GM23338 (cell line): ENCODE data around the gene ADAD1. TPM values are rescaled to one million over a fixed set of nuclear protein-coding genes. Genes with fewer than 3 reads are reported as not detected.

Source experiments
- ATAC-seq: fragments of 200-7000 bp; cut with Tn5 transposase; 3 replicates; pipeline ENCODE4 v1.9.1; 2020
- DNase-seq: peaks from one replicate; pipeline ENCODE4 v3.0.0-alpha.2; 2015; ENCODE audit warnings: low spot score
- H2AFZ ChIP-seq: fragments of 200-600 bp; sonication (generic); 2 replicates; pipeline ENCODE4 v1.8.0; 2016; ENCODE audit warnings: antibody characterized with exemption, mild to moderate bottlenecking, moderate library complexity
- H3F3A ChIP-seq: fragments of 200-600 bp; sonication (generic); replicated peaks from 2 replicates; pipeline ENCODE4 v1.8.0; 2017; ENCODE audit warnings: antibody characterized with exemption, mixed run types, low read depth
- H3K27ac ChIP-seq: fragments of 200-600 bp; sonication (generic); 2 replicates; pipeline ENCODE4 v1.6.1; 2016; ENCODE audit warnings: low read depth
- H3K27me3 ChIP-seq: fragments of 200-600 bp; sonication (generic); 2 replicates; pipeline ENCODE4 v1.8.0; 2016; ENCODE audit warnings: mild to moderate bottlenecking, mixed run types, moderate library complexity; ENCODE audit not compliant: insufficient read depth
- H3K36me3 ChIP-seq: fragments of 200-600 bp; sonication (generic); 2 replicates; pipeline ENCODE4 v1.8.0; 2016; ENCODE audit warnings: mild to moderate bottlenecking; ENCODE audit not compliant: insufficient read depth
- H3K4me1 ChIP-seq: fragments of 200-600 bp; sonication (generic); 2 replicates; pipeline ENCODE4 v1.8.0; 2016; ENCODE audit warnings: mild to moderate bottlenecking, moderate library complexity; ENCODE audit not compliant: insufficient read depth
- H3K4me2 ChIP-seq: fragments of 200-600 bp; sonication (generic); 2 replicates; pipeline ENCODE4 v1.7.1; 2017; ENCODE audit warnings: mixed run types
- H3K4me3 ChIP-seq: fragments of 200-600 bp; sonication (generic); 2 replicates; pipeline ENCODE4 v1.6.1; 2016; ENCODE audit warnings: mixed run types
- H3K79me2 ChIP-seq: fragments of 200-600 bp; sonication (generic); replicated peaks from 2 replicates; pipeline ENCODE4 v1.8.0; 2017; ENCODE audit warnings: mild to moderate bottlenecking; ENCODE audit not compliant: insufficient read depth
- H3K9me2 ChIP-seq: fragments of 200-600 bp; sonication (generic); 2 replicates; pipeline ENCODE4 v1.8.0; 2017; ENCODE audit not compliant: insufficient read depth
- H4K20me1 ChIP-seq: fragments of 200-600 bp; sonication (generic); replicated peaks from 2 replicates; pipeline ENCODE4 v1.8.0; 2017; ENCODE audit warnings: mild to moderate bottlenecking; ENCODE audit not compliant: insufficient read depth
- H3K27ac Mint-ChIP-seq: 2 replicates; pipeline ENCODE4 v1.8.0; 2020; ENCODE audit warnings: inconsistent platforms, mild to moderate bottlenecking, moderate library complexity, mixed read lengths
- H3K27me3 Mint-ChIP-seq: 3 replicates; pipeline ENCODE4 v1.8.0; 2022; ENCODE audit warnings: low read depth, mild to moderate bottlenecking, moderate library complexity, mixed read lengths, inconsistent platforms; ENCODE audit not compliant: insufficient read depth, poor library complexity
- H3K36me3 Mint-ChIP-seq: 3 replicates; pipeline ENCODE4 v1.8.0; 2021; ENCODE audit warnings: low read depth, mild to moderate bottlenecking, inconsistent platforms, moderate library complexity, mixed read lengths
- H3K4me1 Mint-ChIP-seq: 3 replicates; pipeline ENCODE4 v1.8.0; 2020; ENCODE audit warnings: mild to moderate bottlenecking, inconsistent platforms, mixed read lengths
- H3K4me3 Mint-ChIP-seq: 3 replicates; pipeline ENCODE4 v1.8.0; 2021; ENCODE audit warnings: moderate library complexity, mild to moderate bottlenecking, inconsistent platforms, mixed read lengths
- H3K9me3 Mint-ChIP-seq: 3 replicates; pipeline ENCODE4 v1.8.0; 2020; ENCODE audit warnings: moderate library complexity, mild to moderate bottlenecking, inconsistent platforms, mixed read lengths
- CREB1 ChIP-seq: fragments of 250-450 bp; sonication (Bioruptor Pico); IDR thresholded peaks from 2 replicates; pipeline ENCODE4 v1.5.0; 2020; ENCODE audit warnings: low read depth, mild to moderate bottlenecking, moderate library complexity
- CTCF ChIP-seq, 2 experiments: fragments of 200-600 bp in 1 of 2; sonication (generic) in 1 of 2; conservative IDR thresholded peaks; 2 replicates each; pipeline versions ENCODE4 v1.5.1 to v1.6.1; 2016 to 2017; ENCODE audit warnings: antibody characterized with exemption in 2 of 2, low read depth in 2 of 2, mild to moderate bottlenecking in 2 of 2, moderate library complexity in 1 of 2
- JUNB ChIP-seq: IDR thresholded peaks from one replicate; pipeline ENCODE4 v1.6.1; 2016; ENCODE audit warnings: antibody characterized with exemption; ENCODE audit not compliant: unreplicated experiment
- ZNF114 ChIP-seq: fragments of 250-450 bp; sonication (Bioruptor Pico); IDR thresholded peaks from 2 replicates; pipeline ENCODE4 v1.5.0; 2020; ENCODE audit warnings: mild to moderate bottlenecking, moderate library complexity
- ZNF462 ChIP-seq: fragments of 250-450 bp; sonication (Bioruptor Pico); IDR thresholded peaks from 2 replicates; pipeline ENCODE4 v1.5.0; 2020; ENCODE audit warnings: mild to moderate bottlenecking, moderate library complexity
- polyA plus RNA-seq: library from polyadenylated mRNA; unstranded; fragments of >200 nt; fragmentation: Nextera tagmentation; extraction: Ambion mirVana; gene quantifications from 2 replicates; pipeline ENCODE4 v1.2.1, GENCODE V29; 2016
- total RNA-seq: library from RNA; depleted of rRNA; stranded (reverse); fragments of >200 nt; shearing (Covaris generic); gene quantifications from 2 replicates; pipeline ENCODE4 v1.2.3, GENCODE V29; 2014

Gene ADAD1
- total and polyA plus RNA-seq, 2 experiments from 2014 or later: not detected

GRCh38 chr4:122360754-122361153 is 18.1 kb upstream of the ADAD1 start:
- DNase-seq: no peak
- Histone ChIP-seq H3K4me3 (no peak overlapping the region), H3K9me2 (no peaks in the 10 kb centered on the region), H3K4me1 (0 out of 2 replicates have a peak, but pooled peaks cover 2% of the 10 kb centered on the region), H3F3A (no peaks in the 10 kb centered on the region), H3K4me2 (no peak overlapping the region), H3K27me3 (no peaks in the 10 kb centered on the region), H3K79me2 (no peaks in the 10 kb centered on the region), H3K36me3 (peaks cover 9% of the 10 kb centered on the region; the same call in 1 of the 2 replicates), H2AFZ (no peak overlapping the region), H3K27ac (no peak overlapping the region), H4K20me1 (no peaks in the 10 kb centered on the region)
- TF ChIP-seq ZNF114 (CRISPR knock-in tag): no peak
- TF ChIP-seq ZNF462 (CRISPR knock-in tag): no peak
- TF ChIP-seq JUNB: no peak
- TF ChIP-seq CREB1 (CRISPR knock-in tag): no peak
- no peak for TF ChIP-seq CTCF (conservative IDR thresholded peaks at IDR 0.05; ENCODE audit: low read depth in 2 of 2)
- no peak overlapping the region for H3K4me3 Mint-ChIP-seq
- H3K36me3 Mint-ChIP-seq: no peaks in the 10 kb centered on the region; the same call in 2 of the 3 replicates
- no peak overlapping the region for H3K27ac Mint-ChIP-seq
- H3K27me3 Mint-ChIP-seq: no peaks in the 10 kb centered on the region
- ATAC-seq: no peak
- no peaks in the 10 kb centered on the region for H3K4me1 Mint-ChIP-seq
- no peaks in the 10 kb centered on the region for H3K9me3 Mint-ChIP-seq
